GM18526 (cell line): Measurements from ENCODE around the gene TOE1.

Experiments used
- POLR2A ChIP-seq: IDR thresholded peaks from 3 replicates; pipeline ENCODE4 v1.6.1; 2011; ENCODE audit not compliant: insufficient read length; ENCODE audit errors: extremely low read depth

TOE1 gene

DNA sequence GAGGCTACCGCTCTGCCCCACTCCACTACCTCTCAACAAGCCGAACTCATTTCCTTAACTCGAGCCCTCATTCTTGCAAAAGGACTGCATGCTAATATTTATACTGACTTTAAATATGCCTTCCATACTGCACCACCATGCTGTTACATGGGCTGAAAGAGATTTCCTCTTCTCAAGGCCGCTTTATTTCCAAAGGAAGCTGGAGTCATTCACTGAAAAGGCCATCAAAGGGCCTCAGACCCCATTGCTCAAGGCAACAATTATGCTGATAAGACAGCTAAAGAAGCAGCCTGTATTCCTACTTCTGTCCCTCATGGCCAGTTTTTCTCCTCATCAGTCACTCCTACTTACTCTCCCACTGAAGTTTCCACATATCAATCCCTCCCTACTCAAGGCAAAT lies 20.2 kb upstream of the TOE1 start:
- TF ChIP-seq POLR2A: no peak

DNA sequence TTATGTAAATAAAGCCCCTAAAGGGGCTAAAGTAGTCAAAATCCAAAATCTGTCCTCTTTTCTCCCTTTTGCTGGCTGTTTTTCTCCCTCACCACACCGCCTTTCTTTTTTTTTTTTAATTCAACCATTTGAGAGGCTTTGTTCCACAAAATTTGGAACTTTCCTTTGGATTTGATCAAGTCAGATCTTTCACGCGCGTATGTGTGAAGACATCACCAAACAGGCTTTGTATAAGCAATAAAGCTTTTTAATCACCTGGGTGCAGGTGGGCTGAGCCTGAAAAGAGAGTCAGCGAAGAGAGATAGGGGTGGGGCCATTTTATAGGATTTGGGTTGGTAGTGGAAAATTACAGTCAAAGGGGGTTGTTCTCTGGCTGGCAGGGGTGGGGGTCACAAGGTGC lies 18.5 kb upstream of the TOE1 start:
- no peak for TF ChIP-seq POLR2A

GRCh38 chr1:45322486-45323040 lies 17.4 kb upstream of the TOE1 start:
- TF ChIP-seq POLR2A: no peak

GRCh38 chr1:45325851-45326506 lies 14.0 kb upstream of the TOE1 start:
- no peak for TF ChIP-seq POLR2A

DNA sequence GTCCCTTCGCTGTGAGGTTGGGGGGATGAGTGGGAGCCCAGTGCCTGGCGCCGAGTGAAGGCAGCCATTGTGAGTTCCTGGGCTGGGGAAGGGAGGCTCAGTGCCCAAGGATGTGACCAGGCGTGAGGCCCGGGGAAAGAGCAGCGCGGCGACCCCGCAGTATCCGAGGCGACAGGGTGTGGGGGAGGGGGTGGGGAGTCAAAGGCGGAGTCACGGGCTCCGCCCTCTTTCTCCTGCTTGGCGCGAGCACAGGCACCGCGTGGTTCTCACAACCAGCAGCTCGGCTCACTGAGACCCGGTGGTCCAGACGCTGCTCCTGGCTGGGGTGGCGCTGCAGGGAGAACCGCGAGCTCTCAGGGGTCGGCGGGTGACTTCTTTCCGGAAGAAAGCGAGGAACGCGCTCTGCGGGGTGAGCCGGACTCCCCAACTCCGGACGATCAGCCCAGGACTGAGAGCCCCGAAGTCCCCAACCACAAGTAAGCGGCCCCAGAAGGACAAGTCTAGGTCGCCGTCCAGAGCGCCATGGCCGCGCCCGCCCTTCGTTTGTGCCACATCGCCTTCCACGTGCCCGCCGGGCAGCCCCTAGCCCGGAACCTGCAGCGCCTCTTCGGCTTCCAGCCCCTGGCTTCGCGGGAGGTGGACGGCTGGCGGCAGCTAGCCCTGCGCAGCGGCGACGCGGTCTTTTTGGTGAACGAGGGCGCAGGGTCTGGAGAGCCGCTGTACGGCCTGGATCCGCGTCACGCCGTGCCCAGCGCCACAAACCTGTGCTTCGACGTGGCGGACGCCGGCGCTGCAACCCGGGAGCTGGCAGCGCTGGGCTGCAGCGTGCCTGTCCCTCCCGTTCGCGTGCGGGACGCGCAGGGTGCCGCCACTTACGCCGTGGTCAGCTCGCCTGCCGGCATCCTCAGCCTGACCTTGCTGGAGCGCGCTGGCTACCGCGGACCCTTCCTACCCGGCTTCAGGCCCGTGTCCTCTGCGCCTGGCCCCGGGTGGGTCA lies 13.0 kb upstream of the TOE1 start, which contains the start of gene HPDL:
HPDL (plus strand) TSS at position 269 of the 997 bp plus-strand sequence; CDS start at position 523, 254 bp downstream.
- peak; percentile 83 for TF ChIP-seq POLR2A

DNA sequence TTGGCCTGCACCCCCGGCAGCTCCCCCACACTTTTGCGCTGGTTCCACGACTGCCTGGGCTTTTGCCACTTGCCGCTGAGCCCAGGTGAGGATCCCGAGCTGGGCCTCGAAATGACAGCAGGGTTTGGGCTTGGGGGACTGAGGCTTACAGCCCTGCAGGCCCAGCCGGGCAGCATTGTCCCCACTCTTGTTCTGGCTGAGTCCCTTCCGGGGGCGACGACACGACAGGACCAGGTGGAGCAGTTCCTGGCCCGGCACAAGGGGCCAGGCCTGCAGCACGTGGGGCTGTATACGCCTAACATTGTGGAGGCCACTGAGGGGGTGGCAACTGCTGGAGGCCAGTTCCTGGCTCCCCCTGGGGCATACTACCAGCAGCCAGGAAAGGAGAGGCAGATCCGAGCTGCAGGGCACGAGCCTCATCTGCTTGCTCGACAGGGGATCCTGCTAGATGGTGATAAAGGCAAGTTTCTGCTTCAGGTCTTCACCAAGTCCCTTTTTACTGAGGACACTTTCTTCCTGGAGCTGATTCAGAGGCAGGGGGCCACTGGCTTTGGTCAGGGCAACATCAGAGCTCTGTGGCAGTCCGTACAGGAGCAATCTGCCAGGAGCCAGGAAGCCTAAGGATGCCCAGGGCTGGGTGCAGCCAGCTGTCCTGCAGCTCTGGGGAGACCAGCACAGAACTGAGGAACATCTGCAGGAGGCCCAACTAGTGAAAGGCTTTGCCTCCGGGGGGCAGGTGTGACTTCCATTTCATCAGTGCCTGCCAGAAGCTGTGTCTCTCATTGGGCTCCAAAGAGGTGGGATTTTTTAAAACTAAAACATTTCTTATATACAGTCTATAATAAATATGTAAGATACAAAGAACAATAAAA lies 12.1 kb upstream of the TOE1 start:
- TF ChIP-seq POLR2A: no peak

DNA sequence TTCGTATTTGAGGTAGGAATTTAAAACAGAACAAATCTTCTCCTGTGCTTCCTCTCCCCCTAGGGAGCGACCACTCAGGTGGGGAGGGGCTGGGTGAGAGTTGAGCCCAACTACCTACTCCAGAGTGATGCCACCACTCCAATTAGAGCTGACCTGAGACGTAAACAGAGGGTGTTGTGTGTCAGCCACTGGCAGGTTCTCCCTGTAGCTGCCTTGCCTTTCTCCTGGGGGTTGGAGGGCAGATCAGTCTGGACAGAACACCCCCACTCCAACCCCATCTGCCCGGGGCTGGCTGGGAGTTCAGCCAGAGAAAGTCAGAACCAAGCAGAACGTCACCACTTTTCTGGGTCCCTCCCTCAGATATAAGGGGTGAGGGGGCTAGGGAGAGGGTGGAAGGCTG lies 11.3 kb upstream of the TOE1 start:
- TF ChIP-seq POLR2A: no peak

DNA sequence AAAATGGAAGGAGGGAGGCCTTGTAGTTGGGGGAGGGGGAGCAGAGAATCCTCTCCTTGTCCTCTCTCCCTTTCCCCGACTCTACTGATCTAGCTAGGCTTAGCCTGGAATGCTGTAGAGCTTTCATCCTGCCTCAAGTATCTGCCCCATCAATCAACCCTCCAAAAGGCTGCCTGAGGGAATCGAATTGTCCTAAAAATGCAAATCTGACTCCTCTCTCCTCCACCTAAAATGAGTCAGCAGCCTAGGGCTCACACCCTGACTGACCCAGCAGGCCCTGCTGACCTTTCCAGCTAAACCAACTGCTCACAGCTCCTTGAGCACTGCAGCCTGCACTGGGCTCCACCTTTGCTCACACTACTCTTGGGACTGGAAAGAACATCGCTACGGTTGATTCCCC lies 10.5 kb upstream of the TOE1 start:
- no peak for TF ChIP-seq POLR2A

- TF ChIP-seq POLR2A: no peak
These were observed 8.3 kb upstream of the TOE1 start for GRCh38 chr1:45331436-45332345.

DNA sequence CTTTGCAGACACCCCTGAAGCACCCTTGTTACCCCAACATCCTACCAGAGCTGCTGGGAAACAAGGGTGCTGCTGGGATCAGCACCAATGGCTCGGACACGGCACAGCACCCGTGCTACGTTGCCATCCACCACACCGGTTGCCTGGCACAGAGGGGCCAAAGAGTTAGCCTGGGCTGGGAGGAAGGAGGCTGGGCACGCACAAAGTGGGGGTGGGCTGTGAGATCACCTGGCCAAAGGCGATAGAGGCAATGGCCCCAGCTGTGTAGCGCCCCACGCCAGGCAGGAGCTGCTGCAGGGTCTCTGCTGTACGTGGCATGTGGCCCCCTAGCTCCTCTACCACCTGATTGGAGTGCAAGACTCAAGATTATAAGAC lies 7.6 kb upstream of the TOE1 start:
- TF ChIP-seq POLR2A: no peak

DNA sequence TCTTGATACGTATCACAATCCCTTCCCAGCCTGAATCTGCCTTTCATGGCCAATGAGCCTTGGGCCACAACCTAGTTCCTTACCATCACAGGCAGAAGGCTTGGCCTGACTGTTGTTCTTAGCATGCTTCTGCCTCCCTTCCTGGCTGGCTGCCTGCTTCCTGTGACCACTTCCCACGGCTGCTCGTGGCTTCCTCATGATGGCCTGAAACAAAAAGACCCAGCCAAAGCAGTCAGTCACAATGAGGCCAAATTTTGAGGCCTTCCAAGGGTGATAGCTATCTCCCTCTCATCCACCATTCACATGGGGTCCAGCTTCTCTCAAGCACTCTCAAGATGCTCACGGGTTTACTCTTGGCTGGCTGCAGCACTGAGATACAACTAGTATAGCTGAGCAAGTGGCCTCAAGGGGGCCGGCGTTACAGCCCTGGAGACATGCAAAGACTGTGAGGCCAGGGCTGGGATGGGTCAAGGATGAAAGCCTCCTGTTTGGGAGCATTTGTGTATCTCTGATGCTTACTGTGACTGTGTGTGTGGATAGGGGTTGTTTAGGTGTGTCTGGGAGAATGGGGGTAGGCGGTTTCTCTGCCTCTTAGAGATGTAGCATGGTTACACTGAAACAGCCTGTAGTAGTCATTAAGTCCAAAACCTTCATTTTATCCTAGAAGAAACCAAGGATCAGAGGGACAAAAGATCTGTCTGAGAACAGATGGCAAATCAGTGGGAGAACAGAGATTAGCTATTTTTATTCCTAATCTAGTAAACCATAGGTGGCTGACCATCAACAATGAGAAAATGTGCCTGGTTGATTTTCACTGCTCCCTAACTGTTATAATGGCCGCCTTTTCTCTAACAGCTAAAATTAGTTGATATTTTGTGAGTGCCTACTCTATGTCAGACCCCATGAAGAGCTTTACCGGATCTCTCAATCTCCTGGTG lies 5.4 kb upstream of the TOE1 start:
- TF ChIP-seq POLR2A: no peak

DNA sequence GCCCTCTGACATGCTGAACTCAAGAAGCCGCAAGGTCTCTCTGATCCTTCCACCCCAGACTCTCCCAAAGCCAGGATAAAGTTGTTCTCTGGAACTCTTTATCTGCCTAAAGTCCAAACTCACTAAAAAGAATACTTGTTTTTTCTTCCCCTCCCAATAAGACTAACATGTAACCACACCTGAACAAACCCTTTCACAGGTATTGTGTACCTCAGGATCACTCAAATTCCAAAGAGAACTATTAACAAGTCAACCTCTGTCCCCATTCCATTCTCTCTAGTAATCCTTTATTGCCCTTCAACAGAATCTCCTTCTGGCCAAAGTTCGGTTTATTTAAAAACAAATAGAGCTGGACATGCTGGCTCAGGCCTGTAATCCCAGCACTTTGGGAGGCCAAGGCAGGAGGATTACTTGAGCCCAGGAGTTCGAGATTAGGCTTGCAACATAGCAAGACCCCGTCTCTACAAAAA lies 4.1 kb upstream of the TOE1 start:
- no peak for TF ChIP-seq POLR2A

- TF ChIP-seq POLR2A: no peak
These were observed 2.2 kb upstream of the TOE1 start for GRCh38 chr1:45337630-45338325.
